Sigmoid colon (tissue), 7 donors: ENCODE measurements around the gene EBLN2. TPM values are rescaled to one million over a fixed set of nuclear protein-coding genes. Genes with fewer than 3 reads are reported as not detected.

Experiments used
- DNase-seq: peaks from one replicate; pipeline ENCODE4 v3.0.0-alpha.2; 2019
- H3K27ac ChIP-seq, 4 donors: fragments of 200-600 bp; sonication (generic); one replicate each; pipeline ENCODE4 v1.5.1; 2016 to 2019; ENCODE audit warnings: mild to moderate bottlenecking in 1 of 4
- H3K27me3 ChIP-seq, 3 donors: fragments of 200-600 bp; sonication (generic); one replicate each; pipeline ENCODE4 v1.5.1; 2019; ENCODE audit warnings: mild to moderate bottlenecking in 1 of 3
- H3K36me3 ChIP-seq, 4 donors: fragments of 200-600 bp; sonication (generic); one replicate each; pipeline ENCODE4 v1.5.1; 2016 to 2019
- H3K4me1 ChIP-seq, 4 donors: fragments of 200-600 bp; sonication (generic); one replicate each; pipeline ENCODE4 v1.5.1; 2017 to 2019
- H3K4me3 ChIP-seq, 4 donors: fragments of 200-600 bp; sonication (generic); one replicate each; pipeline ENCODE4 v1.5.1; 2017 to 2019; ENCODE audit warnings: mild to moderate bottlenecking in 2 of 4, moderate library complexity in 1 of 4
- H3K9me3 ChIP-seq, 4 donors: fragments of 200-600 bp in 3 of 4; sonication (generic) in 3 of 4; one replicate each; pipeline versions ENCODE4 v1.5.1 to v1.6.1; 2013 to 2019
- EP300 ChIP-seq, 4 donors: sonication (generic); formaldehyde crosslinking; IDR thresholded peaks; one replicate each; pipeline ENCODE4 v1.6.1; 2017; ENCODE audit warnings: antibody characterized with exemption in 4 of 4
- POLR2A ChIP-seq, 2 donors: fragments of 450-650 bp; IDR thresholded peaks; one replicate each; pipeline ENCODE4 v1.6.1; 2016; ENCODE audit warnings: antibody characterized with exemption in 2 of 2, mild to moderate bottlenecking in 2 of 2, moderate library complexity in 2 of 2
- POLR2AphosphoS5 ChIP-seq, 4 donors: sonication (generic); formaldehyde crosslinking; IDR thresholded peaks; one replicate each; pipeline ENCODE4 v1.6.1; 2017; ENCODE audit warnings: antibody characterized with exemption in 4 of 4
- WGBS, 2 donors: extraction: QIAGEN DNeasy Blood & Tissue Kit; methylation state at CpG; one replicate each; pipeline ENCODE4 v1.1.7; 2013; 5-methylcytosine and 5-hydroxymethylcytosine counted together
- intact Hi-C: fragments of 100-400 bp; cut with DNase I; formaldehyde crosslinking; loops from one replicate; pipeline ENCODE4 v1.15.1; 2023
- polyA plus RNA-seq, 3 donors: library from polyadenylated mRNA; stranded (reverse); fragments of 200-250 nt; gene quantifications; one replicate each; pipeline ENCODE4 v1.2.3, GENCODE V29; 2013
- total RNA-seq, 4 donors: library from RNA; depleted of rRNA; stranded (reverse); fragments of >200 nt; gene quantifications; one replicate each; pipeline ENCODE4 v1.1.0, GENCODE V29; 2016
- TF ChIP-seq, protein P1 (sequence below), 4 experiments: fragments of 450-650 bp in 3 of 4; fragments of 200-600 bp in 1 of 4; IDR thresholded peaks; one replicate each; pipeline ENCODE4 v1.5.1; 2016 to 2019; ENCODE audit warnings: antibody characterized with exemption in 4 of 4, mild to moderate bottlenecking in 3 of 4, moderate library complexity in 2 of 4
- donor health status: healthy with polysubstance abuse.
- donor health status: Bipolar disorder and iron deficiency.
- donor health status: healthy.

EBLN2 gene
- total and polyA plus RNA-seq, 7 donors: 1.1 to 14.7 (median 4.8) TPM; not detected in 2

DNA sequence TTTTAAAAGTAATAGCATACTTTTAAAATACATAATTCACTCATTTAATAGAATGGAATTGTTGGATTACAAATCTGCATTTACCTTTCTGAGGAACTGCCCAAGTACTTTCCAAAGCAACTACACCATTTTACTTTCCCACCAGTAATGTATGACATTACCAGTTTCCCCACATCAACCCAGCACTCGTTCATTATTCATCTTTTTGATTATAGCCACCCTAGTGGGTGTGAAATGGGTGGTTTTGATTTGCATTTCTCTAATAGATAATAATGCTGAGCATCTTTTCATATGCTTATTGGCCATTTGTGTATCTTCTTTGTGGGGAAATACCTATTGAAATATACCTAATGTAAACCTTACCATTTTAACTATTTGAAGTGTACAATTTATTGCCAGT, 18.0 kb upstream of the EBLN2 start:
- Histone ChIP-seq H3K9me3 (no peaks in the 10 kb centered on the region), H3K4me1 (peaks cover 0 to 68% (median 36%) of the 10 kb centered on the region in 4 donors), H3K27me3 (no peaks in the 10 kb centered on the region), H3K4me3 (no peak overlapping the region), H3K27ac (no peak overlapping the region), H3K36me3 (peaks cover 0 to 4% (median 0%) of the 10 kb centered on the region in 4 donors)
- intact Hi-C loops: loop anchor here (5.0 kb wide), 1 partner anchor 46 kb away; the partner anchor contains the start of gene PPP4R2
- TF ChIP-seq, protein P1, sequence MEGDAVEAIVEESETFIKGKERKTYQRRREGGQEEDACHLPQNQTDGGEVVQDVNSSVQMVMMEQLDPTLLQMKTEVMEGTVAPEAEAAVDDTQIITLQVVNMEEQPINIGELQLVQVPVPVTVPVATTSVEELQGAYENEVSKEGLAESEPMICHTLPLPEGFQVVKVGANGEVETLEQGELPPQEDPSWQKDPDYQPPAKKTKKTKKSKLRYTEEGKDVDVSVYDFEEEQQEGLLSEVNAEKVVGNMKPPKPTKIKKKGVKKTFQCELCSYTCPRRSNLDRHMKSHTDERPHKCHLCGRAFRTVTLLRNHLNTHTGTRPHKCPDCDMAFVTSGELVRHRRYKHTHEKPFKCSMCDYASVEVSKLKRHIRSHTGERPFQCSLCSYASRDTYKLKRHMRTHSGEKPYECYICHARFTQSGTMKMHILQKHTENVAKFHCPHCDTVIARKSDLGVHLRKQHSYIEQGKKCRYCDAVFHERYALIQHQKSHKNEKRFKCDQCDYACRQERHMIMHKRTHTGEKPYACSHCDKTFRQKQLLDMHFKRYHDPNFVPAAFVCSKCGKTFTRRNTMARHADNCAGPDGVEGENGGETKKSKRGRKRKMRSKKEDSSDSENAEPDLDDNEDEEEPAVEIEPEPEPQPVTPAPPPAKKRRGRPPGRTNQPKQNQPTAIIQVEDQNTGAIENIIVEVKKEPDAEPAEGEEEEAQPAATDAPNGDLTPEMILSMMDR (IDR thresholded peaks at IDR 0.05): no peak
- TF ChIP-seq EP300 (IDR thresholded peaks at IDR 0.05): no peak
- no peak for DNase-seq
- 67 to 79% methylated on average over 1 of the region's 1 CpG for WGBS, 2 donors

DNA sequence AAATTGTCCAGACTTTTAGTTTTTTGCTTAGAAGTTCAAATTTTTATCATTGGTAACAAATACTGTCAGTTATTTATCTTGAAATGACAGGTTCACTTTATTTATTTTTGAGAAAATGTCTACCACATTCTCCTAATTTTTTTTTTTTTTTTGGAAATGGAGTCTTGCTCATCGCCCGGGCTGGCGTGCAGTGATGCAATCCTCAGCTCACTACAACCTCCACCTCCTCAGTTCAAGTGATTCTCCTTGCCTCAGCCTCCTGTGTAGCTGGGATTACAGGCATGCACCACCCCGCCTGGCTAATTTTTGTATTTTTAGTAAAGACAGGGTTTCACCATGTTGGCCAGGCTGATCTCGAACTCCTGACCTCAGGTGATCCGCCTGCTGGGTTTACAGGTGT, 16.1 kb upstream of the EBLN2 start:
- Histone ChIP-seq H3K9me3 (no peaks in the 10 kb centered on the region), H3K36me3 (peaks cover 0 to 4% (median 0%) of the 10 kb centered on the region in 4 donors), H3K27me3 (no peaks in the 10 kb centered on the region), H3K4me1 (peaks cover 0 to 59% (median 35%) of the 10 kb centered on the region in 4 donors), H3K4me3 (no peak overlapping the region), H3K27ac (no peak overlapping the region)
- DNase-seq: no peak
- TF ChIP-seq EP300 (IDR thresholded peaks at IDR 0.05): no peak
- TF ChIP-seq POLR2A (IDR thresholded peaks at IDR 0.05): no peak
- TF ChIP-seq POLR2AphosphoS5 (IDR thresholded peaks at IDR 0.05): no peak
- TF ChIP-seq, protein P1 (IDR thresholded peaks at IDR 0.05): no peak
- intact Hi-C loops: no loop called here
- 88 to 92% methylated on average over 6 of the region's 6 CpGs for WGBS, 2 donors

DNA sequence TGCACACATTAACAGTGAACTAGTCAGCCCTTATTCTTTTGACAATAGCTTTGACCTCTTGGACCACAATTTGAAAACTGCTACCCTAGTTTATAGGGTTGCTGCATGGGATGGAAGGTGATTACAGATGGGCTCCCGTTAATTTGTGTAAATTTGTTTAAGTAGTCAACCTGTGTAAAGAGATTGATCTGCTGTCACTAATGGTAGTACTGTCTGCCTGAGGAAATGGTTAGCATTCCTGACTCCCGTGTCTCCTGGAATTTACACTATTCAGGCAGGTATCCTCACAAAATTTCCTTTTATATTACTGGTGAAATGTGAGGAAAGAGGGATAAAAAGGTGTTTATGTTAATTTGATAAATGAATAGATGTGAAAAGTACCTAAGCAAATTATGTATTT, 15.3 kb upstream of the EBLN2 start:
- H3K36me3 ChIP-seq: peaks cover 0 to 4% (median 0%) of the 10 kb centered on the region in 4 donors
- no peak overlapping the region for H3K4me3 ChIP-seq
- H3K4me1 ChIP-seq: peaks cover 0 to 51% (median 35%) of the 10 kb centered on the region in 4 donors
- H3K9me3 ChIP-seq: no peaks in the 10 kb centered on the region
- no peak for DNase-seq
- H3K27me3 ChIP-seq: no peaks in the 10 kb centered on the region
- WGBS, 2 donors: 27 to 67% methylated on average over 2 of the region's 2 CpGs
- intact Hi-C loops: no loop called here
- no peak for TF ChIP-seq POLR2A (IDR thresholded peaks at IDR 0.05)
- no peak for TF ChIP-seq EP300 (IDR thresholded peaks at IDR 0.05)
- no peak for TF ChIP-seq POLR2AphosphoS5 (IDR thresholded peaks at IDR 0.05)
- no peak overlapping the region for H3K27ac ChIP-seq

DNA sequence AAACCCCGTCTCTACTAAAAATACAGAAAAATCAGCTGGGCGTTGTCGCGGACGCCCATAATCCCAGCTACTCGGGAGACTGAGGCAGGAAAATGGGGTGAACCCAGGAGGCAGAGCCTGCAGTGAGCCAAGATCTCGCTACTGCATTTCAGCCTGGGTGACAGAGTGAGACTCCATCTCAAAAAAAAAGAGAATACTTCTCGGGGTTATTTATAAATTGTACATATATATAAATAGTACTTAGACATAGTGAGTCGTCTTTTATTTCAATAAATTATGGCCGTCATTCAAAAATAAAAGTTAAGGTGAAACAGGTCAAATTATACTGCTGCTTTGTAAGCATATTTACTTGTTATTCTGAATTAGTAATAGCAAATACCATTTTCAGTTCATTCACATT, 12.1 kb upstream of the EBLN2 start:
- no peaks in the 10 kb centered on the region for H3K27me3 ChIP-seq
- H3K4me3 ChIP-seq: no peak overlapping the region
- peaks cover 0 to 38% (median 22%) of the 10 kb centered on the region in 4 donors for H3K4me1 ChIP-seq
- H3K36me3 ChIP-seq: peaks cover 0 to 4% (median 0%) of the 10 kb centered on the region in 4 donors
- TF ChIP-seq, protein P1 (IDR thresholded peaks at IDR 0.05): no peak
- TF ChIP-seq EP300 (IDR thresholded peaks at IDR 0.05) (no peak), POLR2AphosphoS5 (IDR thresholded peaks at IDR 0.05) (no peak), POLR2A (IDR thresholded peaks at IDR 0.05) (no peak)
- no peaks in the 10 kb centered on the region for H3K9me3 ChIP-seq
- no peak for DNase-seq
- H3K27ac ChIP-seq: no peak overlapping the region
- intact Hi-C loops: no loop called here
- 89 to 92% methylated on average over 10 of the region's 10 CpGs for WGBS, 2 donors

DNA sequence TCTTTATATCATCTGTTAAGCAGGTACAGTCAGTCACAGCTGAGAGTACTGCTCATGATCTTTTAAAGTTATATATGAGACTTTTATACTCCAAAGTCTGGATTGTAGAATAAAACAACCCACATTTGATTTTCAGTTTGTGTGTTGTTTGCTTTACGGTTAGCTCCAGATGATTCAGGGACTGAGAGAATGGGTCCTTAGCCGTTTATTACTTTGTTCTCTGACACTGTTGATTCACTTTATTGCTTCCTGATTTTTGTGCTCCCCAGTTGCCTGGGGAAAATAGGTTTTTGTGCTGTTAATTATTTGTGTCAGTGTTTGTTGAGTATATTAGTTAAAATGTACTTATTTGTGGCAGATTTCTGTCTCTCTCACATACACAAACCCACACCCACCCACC, 8.6 kb upstream of the EBLN2 start:
- DNase-seq: no peak
- peaks cover 0 to 32% (median 18%) of the 10 kb centered on the region in 4 donors for H3K4me1 ChIP-seq
- 13 to 65% methylated on average over 2 of the region's 2 CpGs for WGBS, 2 donors
- H3K27me3 ChIP-seq: no peaks in the 10 kb centered on the region
- peaks cover 0 to 4% (median 0%) of the 10 kb centered on the region in 4 donors for H3K36me3 ChIP-seq
- TF ChIP-seq, protein P1 (IDR thresholded peaks at IDR 0.05): no peak
- TF ChIP-seq POLR2A (IDR thresholded peaks at IDR 0.05) (no peak), POLR2AphosphoS5 (IDR thresholded peaks at IDR 0.05) (no peak), EP300 (IDR thresholded peaks at IDR 0.05) (no peak)
- H3K4me3 ChIP-seq: no peak overlapping the region
- intact Hi-C loops: no loop called here
- H3K9me3 ChIP-seq: no peaks in the 10 kb centered on the region
- no peak overlapping the region for H3K27ac ChIP-seq
